GM19351 (cell line): Measurements from ENCODE around the gene USP9Y.
"Not testable (repeated sequence)": the region's sequence is repeated elsewhere in the genome, so short reads cannot be mapped to it uniquely, and the experiment has no call there.

Experiments used
- ATAC-seq: cut with Tn5 transposase; IDR thresholded peaks from one replicate; pipeline ENCODE4 v1.9.1; 2021; ENCODE audit warnings: mild to moderate bottlenecking, moderate library complexity; ENCODE audit not compliant: unreplicated experiment

USP9Y gene

GRCh38 chrY:12701181-12701695 lies at the start of gene USP9Y:
Gene USP9Y, plus strand, starts transcription at chrY:12701231. Its CDS starts 8,217 bp downstream, at chrY:12709448.
- no peak for ATAC-seq

GRCh38 chrY:12651621-12652036 lies 49.4 kb upstream of the USP9Y start:
- ATAC-seq, result no peak

GRCh38 chrY:12661745-12662681 lies 39.0 kb upstream of the USP9Y start:
- ATAC-seq, result no peak

GRCh38 chrY:12662745-12663591 lies 38.1 kb upstream of the USP9Y start:
- ATAC-seq, result no peak

- ATAC-seq, result not testable (repeated sequence)
Observed at GRCh38 chrY:12663845-12664244, 37.2 kb upstream of the USP9Y start.

- no peak for ATAC-seq
Observed at GRCh38 chrY:12678111-12678510, 22.9 kb upstream of the USP9Y start.

GRCh38 chrY:12681535-12681934 lies 19.5 kb upstream of the USP9Y start:
- no peak for ATAC-seq

- no peak for ATAC-seq
Observed at GRCh38 chrY:12688337-12688736, 12.7 kb upstream of the USP9Y start.

- no peak for ATAC-seq
Observed at GRCh38 chrY:12700087-12700486, 944 bp upstream of the USP9Y start.

GRCh38 chrY:12702174-12702573 lies 1.1 kb downstream of the USP9Y start:
- no peak for ATAC-seq

- ATAC-seq, result no peak
Observed at GRCh38 chrY:12710460-12710859, 9.4 kb downstream of the USP9Y start.

- no peak for ATAC-seq
Observed at GRCh38 chrY:12715376-12715775, 14.3 kb downstream of the USP9Y start.

GRCh38 chrY:12729746-12730145 lies 28.7 kb downstream of the USP9Y start:
- ATAC-seq, result no peak

GRCh38 chrY:12733625-12734024 lies 32.6 kb downstream of the USP9Y start:
- no peak for ATAC-seq

GRCh38 chrY:12734051-12734450 lies 33.0 kb downstream of the USP9Y start:
- no peak for ATAC-seq

GRCh38 chrY:12741414-12741813 lies 40.4 kb downstream of the USP9Y start:
- no peak for ATAC-seq

- ATAC-seq, result no peak
Observed at GRCh38 chrY:12742725-12743124, 41.7 kb downstream of the USP9Y start.

- no peak for ATAC-seq
Observed at GRCh38 chrY:12744091-12744490, 43.1 kb downstream of the USP9Y start.

- no peak for ATAC-seq
Observed at GRCh38 chrY:12749293-12749692, 48.3 kb downstream of the USP9Y start.

- no peak for ATAC-seq
Observed at GRCh38 chrY:12752856-12753255, 51.8 kb downstream of the USP9Y start.

GRCh38 chrY:12756021-12756420 lies 55.0 kb downstream of the USP9Y start:
- ATAC-seq, result no peak
